ENCODE data around the gene JARID2. TPM values are rescaled to one million over a fixed set of nuclear protein-coding genes. Genes with fewer than 3 reads are reported as not detected.

JARID2 gene
- polyA plus RNA-seq, 1 of the 3 experiments (the other 2 are of a cell fraction) = 3.4 TPM

DNA sequence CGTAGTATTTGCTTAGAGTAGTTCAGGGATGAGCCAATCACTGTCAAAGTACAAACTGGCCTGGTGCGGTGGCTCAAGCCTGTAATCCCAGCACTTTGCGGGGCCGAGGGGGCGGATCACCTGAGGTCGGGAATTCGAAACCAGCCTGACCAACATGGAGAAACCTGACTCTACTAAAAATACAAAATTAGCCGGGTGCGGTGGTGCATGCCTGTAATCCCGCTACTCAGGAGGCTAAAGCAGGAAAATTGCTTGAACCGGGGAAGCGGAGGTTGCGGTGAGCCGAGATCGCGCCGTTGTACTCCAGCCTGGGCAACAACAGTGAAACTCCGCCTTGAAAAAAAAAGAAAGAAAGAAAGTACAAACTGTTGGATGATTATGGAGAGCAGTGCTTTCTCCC is 27.5 kb upstream of the JARID2 start (continued):
- TF ChIP-seq, protein P1, sequence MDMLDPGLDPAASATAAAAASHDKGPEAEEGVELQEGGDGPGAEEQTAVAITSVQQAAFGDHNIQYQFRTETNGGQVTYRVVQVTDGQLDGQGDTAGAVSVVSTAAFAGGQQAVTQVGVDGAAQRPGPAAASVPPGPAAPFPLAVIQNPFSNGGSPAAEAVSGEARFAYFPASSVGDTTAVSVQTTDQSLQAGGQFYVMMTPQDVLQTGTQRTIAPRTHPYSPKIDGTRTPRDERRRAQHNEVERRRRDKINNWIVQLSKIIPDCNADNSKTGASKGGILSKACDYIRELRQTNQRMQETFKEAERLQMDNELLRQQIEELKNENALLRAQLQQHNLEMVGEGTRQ (IDR thresholded peaks at IDR 0.05; ENCODE audit: borderline replicate concordance, low read depth, low read length) = no peak

GRCh38 chr6:15220062-15220461 is 25.8 kb upstream of the JARID2 start:
- Histone ChIP-seq H3K4me1 (ENCODE audit: control insufficient read depth in 1 of 2, insufficient read depth in 2 of 2, low read depth in 1 of 2, low read length in 1 of 2) (no peaks in the 10 kb centered on the region), H3K4me3 (ENCODE audit: low read depth in 2 of 2, low read length in 1 of 2) (no peak overlapping the region), H3K9ac (no peak overlapping the region), H3K36me3 (replicated peaks in 1 of 2; ENCODE audit: control insufficient read depth in 1 of 2, insufficient read depth in 2 of 2, low read length in 1 of 2) (no peaks in the 10 kb centered on the region), H2AFZ (ENCODE audit: low read depth) (no peak overlapping the region), H3K4me2 (no peak overlapping the region), H4K20me1 (ENCODE audit: insufficient read depth) (no peaks in the 10 kb centered on the region), H3F3A (replicated peaks; ENCODE audit: insufficient read depth) (no peaks in the 10 kb centered on the region), H3K9me3 (no peaks in the 10 kb centered on the region), H3K9me2 (no peaks in the 10 kb centered on the region), H3K27me3 (ENCODE audit: insufficient read depth) (no peaks in the 10 kb centered on the region), H3K79me2 (ENCODE audit: insufficient read depth) (no peaks in the 10 kb centered on the region), H3K27ac (ENCODE audit: low read depth in 2 of 2, low read length in 1 of 2) (no peak overlapping the region)
- TF ChIP-seq, protein P1 (IDR thresholded peaks at IDR 0.05; ENCODE audit: borderline replicate concordance, low read depth, low read length) = no peak
- TF ChIP-seq FOXM1 (IDR thresholded peaks at IDR 0.05; ENCODE audit: low read depth) (no peak), SMC3 (IDR thresholded peaks at IDR 0.05; ENCODE audit: low read depth, low read length) (no peak), TAF1 (IDR thresholded peaks at IDR 0.05; ENCODE audit: borderline replicate concordance, low read depth, low read length) (no peak), RXRA (IDR thresholded peaks at IDR 0.05; ENCODE audit: borderline replicate concordance, low read depth) (no peak), TCF12 (IDR thresholded peaks at IDR 0.05) (no peak), TEAD4 (IDR thresholded peaks at IDR 0.05; ENCODE audit: borderline replicate concordance, insufficient read depth) (no peak)
- TF ChIP-seq, protein P2, sequence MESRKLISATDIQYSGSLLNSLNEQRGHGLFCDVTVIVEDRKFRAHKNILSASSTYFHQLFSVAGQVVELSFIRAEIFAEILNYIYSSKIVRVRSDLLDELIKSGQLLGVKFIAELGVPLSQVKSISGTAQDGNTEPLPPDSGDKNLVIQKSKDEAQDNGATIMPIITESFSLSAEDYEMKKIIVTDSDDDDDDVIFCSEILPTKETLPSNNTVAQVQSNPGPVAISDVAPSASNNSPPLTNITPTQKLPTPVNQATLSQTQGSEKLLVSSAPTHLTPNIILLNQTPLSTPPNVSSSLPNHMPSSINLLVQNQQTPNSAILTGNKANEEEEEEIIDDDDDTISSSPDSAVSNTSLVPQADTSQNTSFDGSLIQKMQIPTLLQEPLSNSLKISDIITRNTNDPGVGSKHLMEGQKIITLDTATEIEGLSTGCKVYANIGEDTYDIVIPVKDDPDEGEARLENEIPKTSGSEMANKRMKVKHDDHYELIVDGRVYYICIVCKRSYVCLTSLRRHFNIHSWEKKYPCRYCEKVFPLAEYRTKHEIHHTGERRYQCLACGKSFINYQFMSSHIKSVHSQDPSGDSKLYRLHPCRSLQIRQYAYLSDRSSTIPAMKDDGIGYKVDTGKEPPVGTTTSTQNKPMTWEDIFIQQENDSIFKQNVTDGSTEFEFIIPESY (IDR thresholded peaks at IDR 0.05; ENCODE audit: borderline replicate concordance, low read depth) = no peak
- ChIA-PET CTCF (no interaction called here), POLR2A (no interaction called here)
- 44% methylated on average over 2 of the region's 2 CpGs for WGBS (ENCODE audit: low lambda C conversion rate)
- no peak for DNase-seq

DNA sequence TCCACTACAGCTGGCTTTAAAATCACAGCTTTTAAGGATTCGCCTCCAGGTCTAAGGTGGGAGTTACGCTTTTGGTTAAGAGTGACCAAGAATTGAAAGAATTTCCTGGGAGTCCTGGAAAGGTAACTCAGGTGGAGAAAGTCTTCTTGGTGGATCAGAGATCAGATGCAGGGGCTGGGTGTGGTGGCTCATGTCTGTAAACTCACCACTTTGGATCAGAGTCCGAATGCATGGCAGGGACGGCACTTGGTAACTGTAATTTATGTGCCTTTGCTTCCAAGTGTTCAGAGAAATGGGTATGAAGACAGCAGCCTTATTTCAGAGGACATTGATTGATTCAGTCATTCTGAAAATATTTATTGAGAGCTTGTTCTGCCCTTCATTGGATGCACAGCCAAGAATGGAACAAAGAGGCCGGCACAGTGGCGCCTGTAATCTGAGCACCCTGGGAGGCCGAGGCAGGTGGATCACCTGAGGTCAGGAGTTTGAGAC is 18.0 kb upstream of the JARID2 start:
- no peak for TF ChIP-seq TCF12 (IDR thresholded peaks at IDR 0.05)
- TF ChIP-seq FOSL2 (IDR thresholded peaks at IDR 0.05; ENCODE audit: borderline replicate concordance, low read depth) = no peak
- TF ChIP-seq NFIC (IDR thresholded peaks at IDR 0.05; ENCODE audit: borderline replicate concordance) = no peak
- TF ChIP-seq, protein P1 (IDR thresholded peaks at IDR 0.05; ENCODE audit: borderline replicate concordance, low read depth, low read length) = no peak
- TF ChIP-seq, protein P2 (IDR thresholded peaks at IDR 0.05; ENCODE audit: borderline replicate concordance, low read depth) = no peak
- TF ChIP-seq, protein P3, sequence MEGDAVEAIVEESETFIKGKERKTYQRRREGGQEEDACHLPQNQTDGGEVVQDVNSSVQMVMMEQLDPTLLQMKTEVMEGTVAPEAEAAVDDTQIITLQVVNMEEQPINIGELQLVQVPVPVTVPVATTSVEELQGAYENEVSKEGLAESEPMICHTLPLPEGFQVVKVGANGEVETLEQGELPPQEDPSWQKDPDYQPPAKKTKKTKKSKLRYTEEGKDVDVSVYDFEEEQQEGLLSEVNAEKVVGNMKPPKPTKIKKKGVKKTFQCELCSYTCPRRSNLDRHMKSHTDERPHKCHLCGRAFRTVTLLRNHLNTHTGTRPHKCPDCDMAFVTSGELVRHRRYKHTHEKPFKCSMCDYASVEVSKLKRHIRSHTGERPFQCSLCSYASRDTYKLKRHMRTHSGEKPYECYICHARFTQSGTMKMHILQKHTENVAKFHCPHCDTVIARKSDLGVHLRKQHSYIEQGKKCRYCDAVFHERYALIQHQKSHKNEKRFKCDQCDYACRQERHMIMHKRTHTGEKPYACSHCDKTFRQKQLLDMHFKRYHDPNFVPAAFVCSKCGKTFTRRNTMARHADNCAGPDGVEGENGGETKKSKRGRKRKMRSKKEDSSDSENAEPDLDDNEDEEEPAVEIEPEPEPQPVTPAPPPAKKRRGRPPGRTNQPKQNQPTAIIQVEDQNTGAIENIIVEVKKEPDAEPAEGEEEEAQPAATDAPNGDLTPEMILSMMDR (IDR thresholded peaks at IDR 0.05) = no peak
- TF ChIP-seq NRF1 (IDR thresholded peaks at IDR 0.05; ENCODE audit: low read depth, low read length) = no peak
- no peak for TF ChIP-seq JUND (IDR thresholded peaks at IDR 0.05)
- TF ChIP-seq MEF2A (IDR thresholded peaks at IDR 0.05; ENCODE audit: borderline replicate concordance, low read depth) = no peak
- TF ChIP-seq RAD21 (IDR thresholded peaks at IDR 0.05; ENCODE audit: low read length) = no peak
- no peak for TF ChIP-seq FOXM1 (IDR thresholded peaks at IDR 0.05; ENCODE audit: low read depth)
- TF ChIP-seq YY1 (IDR thresholded peaks at IDR 0.05; ENCODE audit: low read depth) = no peak
- no peak for TF ChIP-seq TAF1 (IDR thresholded peaks at IDR 0.05; ENCODE audit: borderline replicate concordance, low read depth, low read length)
- ChIA-PET POLR2A (no interaction called here), CTCF (no interaction called here)
- H3K9ac ChIP-seq = no peak overlapping the region
- no peak overlapping the region for H3K4me2 ChIP-seq
- no peaks in the 10 kb centered on the region for H3K4me1 ChIP-seq (ENCODE audit: control insufficient read depth in 1 of 2, insufficient read depth in 2 of 2, low read depth in 1 of 2, low read length in 1 of 2)
- no peaks in the 10 kb centered on the region for H3K36me3 ChIP-seq (replicated peaks in 1 of 2; ENCODE audit: control insufficient read depth in 1 of 2, insufficient read depth in 2 of 2, low read length in 1 of 2)
- no peak for DNase-seq
- no peaks in the 10 kb centered on the region for H3K79me2 ChIP-seq (ENCODE audit: insufficient read depth)
- 73% methylated on average over 7 of the region's 7 CpGs for WGBS (ENCODE audit: low lambda C conversion rate)
- H3F3A ChIP-seq (replicated peaks; ENCODE audit: insufficient read depth) = no peaks in the 10 kb centered on the region
- H2AFZ ChIP-seq (ENCODE audit: low read depth) = no peak overlapping the region
- no peak overlapping the region for H3K4me3 ChIP-seq (ENCODE audit: low read depth in 2 of 2, low read length in 1 of 2)
- no peak overlapping the region for H3K27ac ChIP-seq (ENCODE audit: low read depth in 2 of 2, low read length in 1 of 2)
- H3K9me2 ChIP-seq = no peaks in the 10 kb centered on the region
- H3K9me3 ChIP-seq = no peaks in the 10 kb centered on the region
- H3K27me3 ChIP-seq (ENCODE audit: insufficient read depth) = no peaks in the 10 kb centered on the region
- H4K20me1 ChIP-seq (ENCODE audit: insufficient read depth) = no peaks in the 10 kb centered on the region

All from SK-N-SH (cell line).